Stimulated activated memory B cell treated with anti-CD40 and anti-IgM and Interleukin-4, amounts not matched to agents 10 μg/mL and 1 μg/mL and 100 μg/mL, for 72 hours (primary cell): ENCODE measurements around the gene FPR1.

ENCODE experiments used
- ATAC-seq: fragments of 150-1000 bp; cut with Tn5 transposase; 2 replicates; pipeline ENCODE4 v1.10.0; 2021
- H3K27ac Mint-ChIP-seq: one replicate; pipeline ENCODE4 v1.8.0; 2022; ENCODE audit warnings: mild to moderate bottlenecking, mixed read lengths
- H3K27me3 Mint-ChIP-seq: one replicate; pipeline ENCODE4 v1.8.0; 2022; ENCODE audit warnings: mixed read lengths
- H3K36me3 Mint-ChIP-seq: one replicate; pipeline ENCODE4 v1.8.0; 2022; ENCODE audit warnings: mixed read lengths
- H3K4me1 Mint-ChIP-seq: one replicate; pipeline ENCODE4 v1.8.0; 2022; ENCODE audit warnings: mixed read lengths
- H3K4me3 Mint-ChIP-seq: one replicate; pipeline ENCODE4 v1.8.0; 2022; ENCODE audit warnings: mild to moderate bottlenecking, moderate library complexity, mixed read lengths
- H3K9me3 Mint-ChIP-seq: one replicate; pipeline ENCODE4 v1.8.0; 2022; ENCODE audit warnings: mixed read lengths

FPR1 gene

GRCh38 chr19:51710163-51710562 is 41.5 kb downstream of the FPR1 start:
- H3K36me3 Mint-ChIP-seq = peaks cover 23% of the 10 kb centered on the region

GRCh38 chr19:51709575-51709974 is 42.1 kb downstream of the FPR1 start:
- no peak for ATAC-seq
- peaks cover 45% of the 10 kb centered on the region for H3K4me1 Mint-ChIP-seq
- H3K4me3 Mint-ChIP-seq = no peak overlapping the region
- peaks cover 26% of the 10 kb centered on the region for H3K36me3 Mint-ChIP-seq
- no peaks in the 10 kb centered on the region for H3K9me3 Mint-ChIP-seq
- no peak overlapping the region for H3K27ac Mint-ChIP-seq
- no peaks in the 10 kb centered on the region for H3K27me3 Mint-ChIP-seq

More at GRCh38 chr19:51710163-51710562, 41.5 kb downstream of the FPR1 start:
- Mint-ChIP-seq H3K4me3 (no peak overlapping the region), H3K27ac (no peak overlapping the region), H3K27me3 (no peaks in the 10 kb centered on the region), H3K9me3 (peaks cover 2% of the 10 kb centered on the region), H3K4me1 (peaks cover 39% of the 10 kb centered on the region)
- ATAC-seq = no peak

GRCh38 chr19:51708811-51709210 is 42.9 kb downstream of the FPR1 start:
- Mint-ChIP-seq H3K36me3 (peaks cover 26% of the 10 kb centered on the region), H3K27ac (no peak overlapping the region), H3K4me3 (no peak overlapping the region), H3K27me3 (no peaks in the 10 kb centered on the region), H3K9me3 (no peaks in the 10 kb centered on the region), H3K4me1 (peaks cover 49% of the 10 kb centered on the region)
- no peak for ATAC-seq

GRCh38 chr19:51706885-51707284 is 44.8 kb downstream of the FPR1 start:
- Mint-ChIP-seq H3K4me3 (no peak overlapping the region), H3K36me3 (peaks cover 26% of the 10 kb centered on the region), H3K4me1 (peaks cover 58% of the 10 kb centered on the region), H3K9me3 (no peaks in the 10 kb centered on the region), H3K27ac (no peak overlapping the region), H3K27me3 (peaks cover 17% of the 10 kb centered on the region)
- no peak for ATAC-seq

GRCh38 chr19:51706296-51706695 is 45.4 kb downstream of the FPR1 start:
- H3K36me3 Mint-ChIP-seq = peaks cover 26% of the 10 kb centered on the region
- H3K27me3 Mint-ChIP-seq = peaks cover 23% of the 10 kb centered on the region
- peak overlapping the region; percentile 23 for H3K27ac Mint-ChIP-seq
- H3K4me1 Mint-ChIP-seq = peaks cover 52% of the 10 kb centered on the region
- no peak for ATAC-seq
- H3K4me3 Mint-ChIP-seq = peak overlapping the region; percentile 32
- no peaks in the 10 kb centered on the region for H3K9me3 Mint-ChIP-seq

GRCh38 chr19:51704626-51705025 is 47.1 kb downstream of the FPR1 start:
- Mint-ChIP-seq H3K27ac (peak overlapping the region; percentile 93), H3K4me1 (peaks cover 39% of the 10 kb centered on the region), H3K4me3 (peak overlapping the region; percentile 88), H3K36me3 (peaks cover 26% of the 10 kb centered on the region), H3K9me3 (peaks cover 3% of the 10 kb centered on the region), H3K27me3 (peaks cover 34% of the 10 kb centered on the region)
- no peak for ATAC-seq

- Mint-ChIP-seq H3K4me1 (peaks cover 39% of the 10 kb centered on the region), H3K27me3 (peaks cover 34% of the 10 kb centered on the region), H3K9me3 (peaks cover 3% of the 10 kb centered on the region), H3K4me3 (peak overlapping the region; percentile 88), H3K36me3 (peaks cover 26% of the 10 kb centered on the region), H3K27ac (peak overlapping the region; percentile 93)
- ATAC-seq = peak; percentile 98
These were observed 47.8 kb downstream of the FPR1 start for GRCh38 chr19:51703575-51704515.

GRCh38 chr19:51702825-51703574 is 48.7 kb downstream of the FPR1 start:
- H3K36me3 Mint-ChIP-seq = peaks cover 26% of the 10 kb centered on the region
- peaks cover 39% of the 10 kb centered on the region for H3K4me1 Mint-ChIP-seq

GRCh38 chr19:51702103-51702824 is 49.4 kb downstream of the FPR1 start:
- Mint-ChIP-seq H3K4me3 (peak overlapping the region; percentile 88), H3K36me3 (peaks cover 21% of the 10 kb centered on the region), H3K4me1 (peaks cover 39% of the 10 kb centered on the region), H3K9me3 (peaks cover 3% of the 10 kb centered on the region), H3K27me3 (peaks cover 34% of the 10 kb centered on the region), H3K27ac (no peak overlapping the region)
- ATAC-seq = no peak

More at GRCh38 chr19:51702825-51703574, 48.7 kb downstream of the FPR1 start:
- H3K4me3 Mint-ChIP-seq = peak overlapping the region; percentile 88
- peak overlapping the region; percentile 93 for H3K27ac Mint-ChIP-seq
- H3K27me3 Mint-ChIP-seq = peaks cover 34% of the 10 kb centered on the region
- ATAC-seq = no peak
- H3K9me3 Mint-ChIP-seq = peaks cover 3% of the 10 kb centered on the region

GRCh38 chr19:51701468-51702100 is 50.1 kb downstream of the FPR1 start:
- ATAC-seq = no peak
- no peak overlapping the region for H3K4me3 Mint-ChIP-seq
- peaks cover 3% of the 10 kb centered on the region for H3K9me3 Mint-ChIP-seq
- H3K27ac Mint-ChIP-seq = no peak overlapping the region
- H3K27me3 Mint-ChIP-seq = peaks cover 34% of the 10 kb centered on the region
- H3K4me1 Mint-ChIP-seq = peaks cover 39% of the 10 kb centered on the region
- H3K36me3 Mint-ChIP-seq = peaks cover 15% of the 10 kb centered on the region

- peaks cover 42% of the 10 kb centered on the region for H3K27me3 Mint-ChIP-seq
- H3K36me3 Mint-ChIP-seq = no peaks in the 10 kb centered on the region
These were observed 52.5 kb downstream of the FPR1 start for GRCh38 chr19:51699170-51699569.

GRCh38 chr19:51698296-51698695 is 53.4 kb downstream of the FPR1 start:
- ATAC-seq = no peak
- Mint-ChIP-seq H3K9me3 (peaks cover 3% of the 10 kb centered on the region), H3K27me3 (peaks cover 48% of the 10 kb centered on the region), H3K4me1 (peaks cover 11% of the 10 kb centered on the region), H3K27ac (no peak overlapping the region), H3K4me3 (no peak overlapping the region), H3K36me3 (no peaks in the 10 kb centered on the region)

More at GRCh38 chr19:51699170-51699569, 52.5 kb downstream of the FPR1 start:
- Mint-ChIP-seq H3K4me3 (no peak overlapping the region), H3K27ac (no peak overlapping the region), H3K4me1 (peaks cover 16% of the 10 kb centered on the region), H3K9me3 (peaks cover 3% of the 10 kb centered on the region)
- no peak for ATAC-seq

- no peak overlapping the region for H3K4me3 Mint-ChIP-seq
- H3K4me1 Mint-ChIP-seq = peaks cover under 1% of the 10 kb centered on the region
- ATAC-seq = no peak
- H3K27ac Mint-ChIP-seq = no peak overlapping the region
- H3K27me3 Mint-ChIP-seq = peaks cover 46% of the 10 kb centered on the region
- peaks cover 3% of the 10 kb centered on the region for H3K9me3 Mint-ChIP-seq
- no peaks in the 10 kb centered on the region for H3K36me3 Mint-ChIP-seq
These were observed 54.4 kb downstream of the FPR1 start for GRCh38 chr19:51697169-51697776.

GRCh38 chr19:51696606-51697005 is 55.1 kb downstream of the FPR1 start:
- no peak for ATAC-seq
- no peaks in the 10 kb centered on the region for H3K36me3 Mint-ChIP-seq
- H3K27ac Mint-ChIP-seq = no peak overlapping the region
- peaks cover 46% of the 10 kb centered on the region for H3K27me3 Mint-ChIP-seq
- peaks cover 3% of the 10 kb centered on the region for H3K9me3 Mint-ChIP-seq
- H3K4me1 Mint-ChIP-seq = peaks cover 3% of the 10 kb centered on the region
- H3K4me3 Mint-ChIP-seq = no peak overlapping the region
